HepG2 (cell line): ENCODE data around the gene COL4A6. TPM values are rescaled to one million over a fixed set of nuclear protein-coding genes. Genes with fewer than 3 reads are reported as not detected.

Source experiments
- ATAC-seq: fragments of 200-7000 bp; cut with Tn5 transposase; 3 replicates; pipeline ENCODE4 v1.9.1; 2020; ENCODE audit warnings: mild to moderate bottlenecking, moderate library complexity
- BruUV-seq: library from RNA; stranded (reverse); fragments of 400-500 nt; replicated peaks from 2 replicates; lab custom pipeline; 2021; lab: Mats Ljungman, UMichigan
- CTCF ChIA-PET: fragments of 300-600 bp; formaldehyde crosslinking; extraction: SDS; loops from one replicate; lab custom pipeline; 2021; ENCODE audit warnings: low total read pairs, inconsistent platforms, low intra/inter-chr PET ratio; lab: Yijun Ruan, JAX
- POLR2A ChIA-PET: fragments of 350-600 bp; sonication (Branson Sonifier 250); formaldehyde crosslinking; loops from one replicate; lab custom pipeline; 2020; ENCODE audit warnings: antibody characterized with exemption, inconsistent platforms; lab: Yijun Ruan, JAX
- DNase-seq: peaks from one replicate; pipeline ENCODE4 v3.0.0-alpha.2; 2015; ENCODE audit warnings: low spot score
- FAIRE-seq: peaks from 3 replicates; lab custom pipeline; 2011; peaks lifted over from hg19 to GRCh38; lab: Jason Lieb, UNC
- H2AFZ ChIP-seq: one replicate; pipeline ENCODE4 v1.6.1; 2011; ENCODE audit warnings: low read length, inconsistent platforms
- H3K27ac ChIP-seq: fragments of 300-600 bp; 3 replicates; pipeline ENCODE4 v1.8.0; 2011; ENCODE audit warnings: mixed run types, mild to moderate bottlenecking, mixed read lengths, low read length, inconsistent platforms; ENCODE audit not compliant: insufficient read depth; ENCODE audit errors: extremely low read length
- H3K27me3 ChIP-seq, 2 experiments: fragments of 200-600 bp in 1 of 2; 2 replicates in 1 of 2; 3 replicates in 1 of 2; pipeline versions ENCODE4 v1.6.0 to v1.8.0; 2011; ENCODE audit warnings: low read length in 2 of 2, mild to moderate bottlenecking in 2 of 2, moderate library complexity in 2 of 2, inconsistent platforms in 1 of 2; ENCODE audit not compliant: insufficient read depth in 2 of 2, control insufficient read depth in 1 of 2
- H3K36me3 ChIP-seq, 2 experiments: fragments of 200-600 bp in 1 of 2; replicated peaks in 1 of 2; 2 replicates in 1 of 2; 3 replicates in 1 of 2; pipeline versions ENCODE4 v1.5.1 to v1.8.0; 2011; ENCODE audit warnings: low read length in 2 of 2, inconsistent platforms in 1 of 2; ENCODE audit not compliant: insufficient read depth in 2 of 2, control insufficient read depth in 1 of 2
- H3K4me1 ChIP-seq: 2 replicates; pipeline ENCODE4 v1.5.1; 2012; ENCODE audit warnings: low read length, inconsistent platforms; ENCODE audit not compliant: insufficient read depth
- H3K4me2 ChIP-seq: 2 replicates; pipeline ENCODE4 v1.6.0; 2011; ENCODE audit warnings: low read depth, low read length, inconsistent platforms
- H3K4me3 ChIP-seq, 3 experiments: fragments of 200-600 bp in 1 of 3; sonication (generic), shearing (Covaris generic) in 1 of 3; replicated peaks in 1 of 3; 2 replicates each; pipeline ENCODE4 v1.5.1; 2011 to 2016; ENCODE audit warnings: low read length in 3 of 3, inconsistent platforms in 2 of 3, low read depth in 2 of 3, mild to moderate bottlenecking in 2 of 3, control low read depth in 1 of 3, mixed read lengths in 1 of 3; ENCODE audit not compliant: insufficient read depth in 1 of 3
- H3K79me2 ChIP-seq: one replicate; pipeline ENCODE4 v1.6.1; 2011; ENCODE audit warnings: low read length, inconsistent platforms; ENCODE audit not compliant: insufficient read depth
- H3K9ac ChIP-seq: 2 replicates; pipeline ENCODE4 v1.6.0; 2011; ENCODE audit warnings: mild to moderate bottlenecking, low read depth, low read length, inconsistent platforms; ENCODE audit not compliant: insufficient read depth
- H3K9me3 ChIP-seq: 2 replicates; pipeline ENCODE4 v1.5.1; 2012; ENCODE audit warnings: mild to moderate bottlenecking, low read length
- H4K20me1 ChIP-seq: 2 replicates; pipeline ENCODE4 v1.6.0; 2011; ENCODE audit warnings: inconsistent platforms, mild to moderate bottlenecking, low read length, moderate library complexity; ENCODE audit not compliant: insufficient read depth
- GTF2F1 ChIP-seq: fragments of 150-350 bp; IDR thresholded peaks from 2 replicates; pipeline ENCODE4 v1.6.1; 2014; ENCODE audit warnings: low read length
- HOXA9 ChIP-seq: sonication (generic); formaldehyde crosslinking; IDR thresholded peaks from 2 replicates; pipeline ENCODE4 v1.8.1; 2022; ENCODE audit warnings: missing genetic modification reagents, mild to moderate bottlenecking, moderate library complexity, borderline replicate concordance
- ISL2 ChIP-seq: sonication (generic); formaldehyde crosslinking; IDR thresholded peaks from 2 replicates; pipeline ENCODE4 v1.5.0; 2020; ENCODE audit warnings: missing genetic modification reagents
- KDM5A ChIP-seq: fragments of 200-600 bp; sonication (generic); IDR thresholded peaks from 2 replicates; pipeline ENCODE4 v1.7.0; 2018; ENCODE audit warnings: antibody characterized with exemption, mild to moderate bottlenecking, low read length, borderline replicate concordance
- MEF2D ChIP-seq: sonication (generic); formaldehyde crosslinking; IDR thresholded peaks from 2 replicates; pipeline ENCODE4 v1.5.1; 2020; ENCODE audit warnings: mild to moderate bottlenecking, missing genetic modification reagents
- MLLT10 ChIP-seq: sonication (generic); formaldehyde crosslinking; IDR thresholded peaks from 2 replicates; pipeline ENCODE4 v1.4.0; 2020; ENCODE audit warnings: missing genetic modification reagents
- NFE2 ChIP-seq: sonication (generic); formaldehyde crosslinking; IDR thresholded peaks from 2 replicates; pipeline ENCODE4 v1.4.0; 2020; ENCODE audit warnings: missing genetic modification reagents
- NFKBIZ ChIP-seq: IDR thresholded peaks from 2 replicates; pipeline ENCODE4 v1.6.1; 2018; ENCODE audit warnings: missing genetic modification reagents, missing compliant biosample characterization
- SMC3 ChIP-seq: IDR thresholded peaks from 2 replicates; pipeline ENCODE4 v1.6.1; 2011; ENCODE audit warnings: low read length, improper control_type of control experiment
- SP2 ChIP-seq: sonication (generic); formaldehyde crosslinking; IDR thresholded peaks from 2 replicates; pipeline ENCODE4 v1.5.1; 2020; ENCODE audit warnings: mild to moderate bottlenecking, missing genetic modification reagents
- SRSF4 ChIP-seq: fragments of 200-400 bp; formaldehyde crosslinking; IDR thresholded peaks from one replicate; pipeline ENCODE4 v1.6.1; 2018; ENCODE audit warnings: mild to moderate bottlenecking, low read depth, low read length, moderate library complexity; ENCODE audit not compliant: poor library complexity, severe bottlenecking
- SSRP1 ChIP-seq: IDR thresholded peaks from 2 replicates; pipeline ENCODE4 v1.6.1; 2016; ENCODE audit warnings: control low read depth
- SUZ12 ChIP-seq: fragments of 150-350 bp; IDR thresholded peaks from 2 replicates; pipeline ENCODE4 v1.6.1; 2014; ENCODE audit warnings: low read depth, low read length
- YEATS2 ChIP-seq: sonication (generic); formaldehyde crosslinking; IDR thresholded peaks from 2 replicates; pipeline ENCODE4 v1.4.0; 2020; ENCODE audit warnings: missing genetic modification reagents, borderline replicate concordance
- ZFYVE20 ChIP-seq: sonication (generic); formaldehyde crosslinking; IDR thresholded peaks from 2 replicates; pipeline ENCODE4 v1.8.0; 2023; ENCODE audit warnings: low read depth, mild to moderate bottlenecking, moderate library complexity, missing genetic modification reagents, borderline replicate concordance
- ZKSCAN5 ChIP-seq: sonication (generic); formaldehyde crosslinking; IDR thresholded peaks from 2 replicates; pipeline ENCODE4 v1.5.1; 2020; ENCODE audit warnings: mild to moderate bottlenecking, missing genetic modification reagents
- ZMYM3 ChIP-seq: sonication (generic); formaldehyde crosslinking; IDR thresholded peaks from 2 replicates; pipeline ENCODE4 v1.5.1; 2020; ENCODE audit warnings: mild to moderate bottlenecking, missing genetic modification reagents
- ZNF30 ChIP-seq: sonication (generic); formaldehyde crosslinking; IDR thresholded peaks from 2 replicates; pipeline ENCODE4 v1.5.0; 2020; ENCODE audit warnings: mild to moderate bottlenecking, missing genetic modification reagents
- ZNF572 ChIP-seq: sonication (generic); formaldehyde crosslinking; IDR thresholded peaks from 2 replicates; pipeline ENCODE4 v1.5.1; 2020; ENCODE audit warnings: mild to moderate bottlenecking, missing genetic modification reagents
- WGBS: methylation state at CpG from one replicate; pipeline ENCODE4 v1.1.6; 2017; ENCODE audit warnings: low lambda C conversion rate; 5-methylcytosine and 5-hydroxymethylcytosine counted together
- in situ Hi-C: cut with HindIII; loops from 2 replicates; pipeline ENCODE4 v1.10.0; 2017; ENCODE audit warnings: low pct_unique_long_range_greater_than_20kb; ENCODE audit not compliant: extremely low pct_ligation_motif_present
- intact Hi-C: fragments of 100-400 bp; cut with micrococcal nuclease; formaldehyde crosslinking; loops from one replicate; pipeline ENCODE4 v1.10.0; 2022; ENCODE audit not compliant: unreplicated experiment
- polyA plus RNA-seq, 8 experiments: library from polyadenylated mRNA; depleted of rRNA in 3 of 8; stranded (reverse) in 7 of 8; unstranded in 1 of 8; fragments of >200 nt; fragmentation: Illumina TruSeq in 4 of 8; extraction: Trizol in 4 of 8; gene quantifications; 2 replicates each; pipeline versions ENCODE4 v1.2.1 to v1.2.3, GENCODE V29; 2011 to 2016; ENCODE audit warnings: low read depth in 4 of 8, missing spikeins in 1 of 8, mixed read lengths in 1 of 8; ENCODE audit not compliant: insufficient read depth in 1 of 8
- total RNA-seq, 5 experiments: library from RNA; depleted of rRNA; stranded (reverse); fragments of >200 nt; fragmentation: Illumina TruSeq; extraction: Trizol; gene quantifications; 2 replicates each; pipeline ENCODE4 v1.2.3, GENCODE V29; 2016; ENCODE audit warnings: low read depth in 1 of 5
- TF ChIP-seq, protein P1 (sequence below): sonication (generic); formaldehyde crosslinking; IDR thresholded peaks from 2 replicates; pipeline ENCODE4 v1.8.0; 2022; ENCODE audit warnings: missing genetic modification reagents, mild to moderate bottlenecking, moderate library complexity, borderline replicate concordance

The COL4A6 gene
- total and polyA plus RNA-seq, 2 of the 13 experiments (the other 11 are each of a cell fraction or from before 2014, with no cell fraction given) = 4.5 to 8.2 TPM

DNA sequence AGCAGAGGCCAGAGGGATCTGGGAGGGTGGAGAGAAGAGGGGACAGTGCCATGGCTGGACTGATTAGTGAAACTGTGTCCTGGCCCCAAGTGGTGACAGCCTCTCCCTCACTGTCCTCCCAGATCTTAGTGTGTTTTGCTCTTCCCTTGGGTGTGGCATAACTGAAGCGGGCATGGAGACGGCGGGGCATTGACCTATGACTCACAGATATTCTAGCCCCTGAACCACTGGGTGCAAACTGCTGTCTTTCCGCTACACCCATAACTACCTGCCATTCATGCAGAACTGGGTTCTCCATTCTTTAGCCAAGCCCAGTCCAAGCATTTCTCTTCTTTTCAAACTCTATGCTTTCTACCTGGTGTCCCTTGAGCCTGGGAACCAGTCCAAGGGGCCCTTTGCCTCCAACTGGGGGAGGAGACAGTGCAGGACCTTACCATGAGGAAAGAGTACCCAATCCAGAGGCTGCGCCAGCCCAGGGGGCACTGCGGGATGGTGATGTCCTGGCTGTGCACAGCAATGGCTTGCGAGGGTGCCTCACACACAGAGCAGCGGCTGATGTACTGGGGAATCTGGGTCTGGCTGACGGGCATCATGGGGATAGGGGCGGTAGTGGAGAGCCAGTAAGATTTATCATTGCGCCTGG is 279.1 kb downstream of the COL4A6 start:
- no peak for FAIRE-seq
- CTCF ChIA-PET = no interaction called here

DNA sequence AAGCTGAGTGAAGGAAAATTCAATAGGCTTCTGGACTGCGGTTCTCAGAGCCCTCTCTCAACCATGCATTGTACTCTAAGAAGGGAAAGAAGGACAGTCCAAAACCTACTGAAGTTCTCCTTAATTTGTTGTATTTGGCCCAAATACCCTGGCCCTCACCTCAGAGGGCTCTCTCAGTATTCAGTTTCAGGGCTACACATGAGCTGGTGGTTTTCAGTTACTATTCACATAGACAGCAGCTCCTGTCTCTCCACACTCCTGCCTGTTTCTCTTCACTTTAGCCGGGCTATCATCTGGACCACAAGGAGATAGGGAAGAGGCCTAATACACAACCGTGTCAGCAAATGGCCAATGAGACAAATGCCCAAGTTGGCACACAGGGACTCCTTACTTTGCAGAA is 280.6 kb downstream of the COL4A6 start:
- Histone ChIP-seq H3K4me3 (no peak overlapping the region), H3K27me3 (no peaks in the 10 kb centered on the region), H3K27ac (no peak overlapping the region), H4K20me1 (no peaks in the 10 kb centered on the region), H3K79me2 (no peaks in the 10 kb centered on the region), H3K9me3 (no peaks in the 10 kb centered on the region), H3K4me1 (no peaks in the 10 kb centered on the region), H3K9ac (no peak overlapping the region), H3K4me2 (no peak overlapping the region), H2AFZ (no peak overlapping the region), H3K36me3 (no peaks in the 10 kb centered on the region)
- intact Hi-C loops = no loop called here
- in situ Hi-C loops = no loop called here
- CTCF ChIA-PET = no interaction called here
- POLR2A ChIA-PET = no interaction called here
- ATAC-seq (no peak), FAIRE-seq (no peak), DNase-seq (no peak)
- BruUV-seq = no TSS peak
- WGBS = 73% methylated on average over 2 of the region's 3 CpGs
- TF ChIP-seq HOXA9 (CRISPR knock-in tag) (no peak), MLLT10 (CRISPR knock-in tag) (no peak), KDM5A (no peak), GTF2F1 (no peak), NFE2 (CRISPR knock-in tag) (no peak), ZKSCAN5 (CRISPR knock-in tag) (no peak), ISL2 (CRISPR knock-in tag) (no peak), SRSF4 (no peak)
- TF ChIP-seq, protein P1, sequence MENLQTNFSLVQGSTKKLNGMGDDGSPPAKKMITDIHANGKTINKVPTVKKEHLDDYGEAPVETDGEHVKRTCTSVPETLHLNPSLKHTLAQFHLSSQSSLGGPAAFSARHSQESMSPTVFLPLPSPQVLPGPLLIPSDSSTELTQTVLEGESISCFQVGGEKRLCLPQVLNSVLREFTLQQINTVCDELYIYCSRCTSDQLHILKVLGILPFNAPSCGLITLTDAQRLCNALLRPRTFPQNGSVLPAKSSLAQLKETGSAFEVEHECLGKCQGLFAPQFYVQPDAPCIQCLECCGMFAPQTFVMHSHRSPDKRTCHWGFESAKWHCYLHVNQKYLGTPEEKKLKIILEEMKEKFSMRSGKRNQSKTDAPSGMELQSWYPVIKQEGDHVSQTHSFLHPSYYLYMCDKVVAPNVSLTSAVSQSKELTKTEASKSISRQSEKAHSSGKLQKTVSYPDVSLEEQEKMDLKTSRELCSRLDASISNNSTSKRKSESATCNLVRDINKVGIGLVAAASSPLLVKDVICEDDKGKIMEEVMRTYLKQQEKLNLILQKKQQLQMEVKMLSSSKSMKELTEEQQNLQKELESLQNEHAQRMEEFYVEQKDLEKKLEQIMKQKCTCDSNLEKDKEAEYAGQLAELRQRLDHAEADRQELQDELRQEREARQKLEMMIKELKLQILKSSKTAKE (CRISPR knock-in tag) = no peak

More for the DNA sequence above, 279.1 kb downstream of the COL4A6 start:
- Histone ChIP-seq H3K79me2 (no peaks in the 10 kb centered on the region), H3K9me3 (no peaks in the 10 kb centered on the region), H3K4me2 (no peak overlapping the region), H2AFZ (no peak overlapping the region), H3K27me3 (no peaks in the 10 kb centered on the region), H3K4me3 (no peak overlapping the region), H3K9ac (no peak overlapping the region), H4K20me1 (no peaks in the 10 kb centered on the region), H3K36me3 (no peaks in the 10 kb centered on the region), H3K4me1 (no peaks in the 10 kb centered on the region), H3K27ac (no peak overlapping the region)
- POLR2A ChIA-PET = no interaction called here
- intact Hi-C loops = no loop called here
- no TSS peak for BruUV-seq
- TF ChIP-seq YEATS2 (CRISPR knock-in tag) (no peak), SP2 (CRISPR knock-in tag) (no peak), SSRP1 (no peak), ZFYVE20 (no peak), SMC3 (no peak), ZNF30 (CRISPR knock-in tag) (no peak), KDM5A (no peak), NFKBIZ (no peak), MEF2D (CRISPR knock-in tag) (no peak), ZMYM3 (CRISPR knock-in tag) (no peak), SUZ12 (no peak), ZNF572 (CRISPR knock-in tag) (no peak)
- no peak for ATAC-seq
- 100% methylated on average over 1 of the region's 11 CpGs for WGBS
- no peak for DNase-seq
- in situ Hi-C loops = no loop called here
